HCT116 (cell line): ENCODE results near the gene MCEMP1. TPM values are rescaled to one million over a fixed set of nuclear protein-coding genes. Genes with fewer than 3 reads are reported as not detected.

Experiments used
- ATAC-seq: fragments of 200-7000 bp; cut with Tn5 transposase; 2 replicates; pipeline ENCODE4 v1.9.1; 2020; ENCODE audit warnings: mild to moderate bottlenecking, moderate library complexity
- BruUV-seq: library from RNA; stranded (reverse); fragments of 400-500 nt; replicated peaks from 2 replicates; lab custom pipeline; 2021; lab: Mats Ljungman, UMichigan
- CTCF ChIA-PET: fragments of 300-600 bp; sonication (Branson Sonifier 250); formaldehyde crosslinking; loops from one replicate; lab custom pipeline; 2021; ENCODE audit warnings: antibody characterized with exemption; lab: Charles Lee
- POLR2A ChIA-PET: fragments of 300-600, 350-600 bp; sonication (Branson Sonifier 250); formaldehyde crosslinking; loops from one replicate; lab custom pipeline; 2021; ENCODE audit warnings: antibody characterized with exemption; lab: Charles Lee
- RAD21 ChIA-PET, 2 experiments: fragments of 300-600 bp; sonication (Branson Sonifier 250); formaldehyde crosslinking; loops; one replicate each; lab custom pipeline; 2023; ENCODE audit warnings: low total read pairs in 2 of 2; ENCODE audit not compliant: uncharacterized antibody in 2 of 2, unreplicated experiment in 2 of 2, low non-redundant PET in 1 of 2; lab: Charles Lee
- DNase-seq: peaks from one replicate; pipeline ENCODE4 v3.0.0-alpha.2; 2010; ENCODE audit warnings: low read depth, low spot score
- H2AFZ ChIP-seq: fragments of 200-600 bp; shearing (Covaris generic), sonication (generic); 2 replicates; pipeline ENCODE4 v1.6.1; 2017; ENCODE audit warnings: low read depth, mixed run types, mixed read lengths, antibody characterized with exemption, low read length; ENCODE audit not compliant: poor library complexity, severe bottlenecking
- H3K27ac ChIP-seq: 2 replicates; pipeline ENCODE4 v1.5.1; 2012; ENCODE audit warnings: low read depth, low read length
- H3K27me3 ChIP-seq: fragments of 200-600 bp; sonication (generic); 2 replicates; pipeline ENCODE4 v1.6.1; 2016; ENCODE audit warnings: mixed run types, low read length, mixed read lengths; ENCODE audit not compliant: insufficient read depth
- H3K36me3 ChIP-seq, 2 experiments: fragments of 200-500 bp in 1 of 2; fragments of 200-600 bp in 1 of 2; sonication (Bioruptor generic) in 1 of 2; sonication (generic) in 1 of 2; 2 replicates each; pipeline versions ENCODE4 v1.5.1 to v1.6.1; 2014 to 2016; ENCODE audit warnings: low read length in 2 of 2, inconsistent platforms in 1 of 2, mixed read lengths in 1 of 2, mixed run types in 1 of 2; ENCODE audit not compliant: insufficient read depth in 2 of 2, control insufficient read depth in 1 of 2
- H3K4me1 ChIP-seq, 2 experiments: fragments of 200-600 bp in 1 of 2; sonication (generic) in 1 of 2; 2 replicates each; pipeline versions ENCODE4 v1.5.1 to v1.6.1; 2012 to 2017; ENCODE audit warnings: low read length in 2 of 2, inconsistent platforms in 1 of 2, mild to moderate bottlenecking in 1 of 2, mixed read lengths in 1 of 2, mixed run types in 1 of 2, moderate library complexity in 1 of 2; ENCODE audit not compliant: insufficient read depth in 2 of 2, control insufficient read depth in 1 of 2
- H3K4me2 ChIP-seq: fragments of 200-600 bp; sonication (generic); 2 replicates; pipeline ENCODE4 v1.6.1; 2017; ENCODE audit warnings: mixed run types, low read length, mixed read lengths
- H3K4me3 ChIP-seq, 2 experiments: fragments of 200-600 bp in 1 of 2; sonication (generic) in 1 of 2; replicated peaks in 1 of 2; 2 replicates each; pipeline ENCODE4 v1.5.1; 2011 to 2016; ENCODE audit warnings: low read length in 2 of 2, control low read depth in 1 of 2, low read depth in 1 of 2, mild to moderate bottlenecking in 1 of 2, mixed read lengths in 1 of 2, mixed run types in 1 of 2
- H3K79me2 ChIP-seq: fragments of 200-600 bp; sonication (generic); 2 replicates; pipeline ENCODE4 v1.6.1; 2017; ENCODE audit warnings: mild to moderate bottlenecking, mixed run types, low read length, moderate library complexity, mixed read lengths; ENCODE audit not compliant: insufficient read depth
- H3K9ac ChIP-seq: fragments of 200-600 bp; sonication (generic); 2 replicates; pipeline ENCODE4 v1.6.1; 2016; ENCODE audit warnings: low read length, mixed read lengths
- H3K9me2 ChIP-seq: fragments of 200-600 bp; sonication (generic), shearing (Covaris generic); 2 replicates; pipeline ENCODE4 v1.6.1; 2017; ENCODE audit warnings: mixed run types, mild to moderate bottlenecking, moderate library complexity; ENCODE audit not compliant: insufficient read depth
- H3K9me3 ChIP-seq, 2 experiments: fragments of 200-500 bp in 1 of 2; fragments of 200-600 bp in 1 of 2; sonication (Bioruptor generic) in 1 of 2; sonication (generic) in 1 of 2; 2 replicates each; pipeline ENCODE4 v1.6.1; 2014 to 2017; ENCODE audit warnings: low read length in 2 of 2, mixed read lengths in 2 of 2, inconsistent platforms in 1 of 2, low read depth in 1 of 2, mild to moderate bottlenecking in 1 of 2, mixed run types in 1 of 2, moderate library complexity in 1 of 2; ENCODE audit not compliant: control insufficient read depth in 1 of 2, insufficient read depth in 1 of 2
- H4K20me1 ChIP-seq: fragments of 200-600 bp; sonication (generic), shearing (Covaris generic); 2 replicates; pipeline ENCODE4 v1.6.1; 2017; ENCODE audit warnings: mixed run types, mild to moderate bottlenecking, moderate library complexity; ENCODE audit not compliant: insufficient read depth
- CBX3 ChIP-seq: IDR thresholded peaks from 2 replicates; pipeline ENCODE4 v1.6.1; 2012; ENCODE audit warnings: low read depth
- CEBPB ChIP-seq: IDR thresholded peaks from 2 replicates; pipeline ENCODE4 v1.6.1; 2012; ENCODE audit warnings: low read depth
- CTCF ChIP-seq, 3 experiments: fragments of 200-600 bp in 1 of 3; sonication (generic) in 1 of 3; IDR thresholded peaks in 2 of 3; conservative IDR thresholded peaks in 1 of 3; 2 replicates each; pipeline ENCODE4 v1.5.1; 2012 to 2017; ENCODE audit warnings: low read depth in 2 of 3, low read length in 2 of 3, antibody characterized with exemption in 1 of 3, borderline replicate concordance in 1 of 3, control low read depth in 1 of 3, mild to moderate bottlenecking in 1 of 3, mixed read lengths in 1 of 3, mixed run types in 1 of 3, moderate library complexity in 1 of 3; ENCODE audit not compliant: insufficient read depth in 1 of 3
- EGR1 ChIP-seq: IDR thresholded peaks from 2 replicates; pipeline ENCODE4 v1.6.1; 2012; ENCODE audit warnings: low read depth
- ELF1 ChIP-seq: IDR thresholded peaks from 2 replicates; pipeline ENCODE4 v1.6.1; 2012; ENCODE audit warnings: low read depth, borderline replicate concordance
- EZH2 ChIP-seq: fragments of 200-600 bp; sonication (generic); IDR thresholded peaks from 2 replicates; pipeline ENCODE4 v1.6.1; 2017; ENCODE audit warnings: antibody characterized with exemption, mixed run types
- EZH2phosphoT487 ChIP-seq: fragments of 200-600 bp; IDR thresholded peaks from 2 replicates; pipeline ENCODE4 v1.6.1; 2018; ENCODE audit warnings: antibody characterized with exemption, borderline replicate concordance
- FOSL1 ChIP-seq: IDR thresholded peaks from 2 replicates; pipeline ENCODE4 v1.6.1; 2012; ENCODE audit warnings: low read depth
- MAX ChIP-seq: IDR thresholded peaks from 2 replicates; pipeline ENCODE4 v1.6.1; 2012
- POLR2AphosphoS5 ChIP-seq: IDR thresholded peaks from 2 replicates; pipeline ENCODE4 v1.6.1; 2011; ENCODE audit warnings: mild to moderate bottlenecking, low read depth, low read length, moderate library complexity
- REST ChIP-seq: IDR thresholded peaks from 2 replicates; pipeline ENCODE4 v1.6.1; 2012; ENCODE audit warnings: low read depth
- SRF ChIP-seq: IDR thresholded peaks from 2 replicates; pipeline ENCODE4 v1.6.1; 2012; ENCODE audit warnings: low read depth
- TCF7L2 ChIP-seq: IDR thresholded peaks from 2 replicates; pipeline ENCODE4 v1.7.0; 2011; ENCODE audit warnings: borderline replicate concordance, inconsistent platforms; ENCODE audit not compliant: insufficient read depth, insufficient read length; ENCODE audit errors: extremely low read depth
- YY1 ChIP-seq: IDR thresholded peaks from 2 replicates; pipeline ENCODE4 v1.6.1; 2011; ENCODE audit warnings: low read length, low read depth, moderate library complexity, mild to moderate bottlenecking; ENCODE audit not compliant: insufficient replicate concordance; ENCODE audit errors: extremely low read depth
- ZBTB33 ChIP-seq: IDR thresholded peaks from 2 replicates; pipeline ENCODE4 v1.6.1; 2011; ENCODE audit warnings: mild to moderate bottlenecking, low read length, moderate library complexity; ENCODE audit not compliant: insufficient replicate concordance; ENCODE audit errors: extremely low read depth
- ZFX ChIP-seq: fragments of 450-650 bp; IDR thresholded peaks from 2 replicates; pipeline ENCODE4 v1.6.1; 2017
- ZNF274 ChIP-seq: fragments of 200-500 bp; sonication (Bioruptor generic); IDR thresholded peaks from 2 replicates; pipeline ENCODE4 v1.6.1; 2014; ENCODE audit warnings: mild to moderate bottlenecking, low read depth, low read length, inconsistent platforms
- intact Hi-C: fragments of 100-400 bp; cut with micrococcal nuclease; formaldehyde crosslinking; loops from 2 replicates; pipeline ENCODE4 v1.10.0; 2022
- total RNA-seq: library from RNA; stranded (reverse); gene quantifications from one replicate; pipeline ENCODE4 v1.2.1, GENCODE V29; 2021; ENCODE audit not compliant: unreplicated experiment
- TF ChIP-seq, protein P1 (sequence below): IDR thresholded peaks from 2 replicates; pipeline ENCODE4 v1.6.1; 2012

The MCEMP1 gene
- total RNA-seq, 1 experiment from 2014 or later, result not detected

GRCh38 chr19:7710616-7711015 lies 33.7 kb downstream of the MCEMP1 start:
- TF ChIP-seq MAX (no peak), ELF1 (no peak), TCF7L2 (no peak), CBX3 (no peak), EZH2phosphoT487 (no peak), EGR1 (no peak), ZNF274 (no peak), YY1 (no peak), CEBPB (no peak), ZBTB33 (no peak), POLR2AphosphoS5 (no peak), FOSL1 (no peak), SRF (no peak), EZH2 (no peak), REST (no peak), CTCF (IDR thresholded peaks at IDR 0.05 in 2 of 3, conservative IDR thresholded peaks at IDR 0.05 in 1 of 3; ENCODE audit: borderline replicate concordance in 1 of 3, insufficient read depth in 1 of 3, low read depth in 2 of 3, low read length in 2 of 3) (no peak), ZFX (no peak)
- TF ChIP-seq, protein P1, sequence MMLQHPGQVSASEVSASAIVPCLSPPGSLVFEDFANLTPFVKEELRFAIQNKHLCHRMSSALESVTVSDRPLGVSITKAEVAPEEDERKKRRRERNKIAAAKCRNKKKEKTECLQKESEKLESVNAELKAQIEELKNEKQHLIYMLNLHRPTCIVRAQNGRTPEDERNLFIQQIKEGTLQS, result no peak
- intact Hi-C loops, result no loop called here
- POLR2A ChIA-PET, result no interaction called here

More at GRCh38 chr19:7710616-7711015, 33.7 kb downstream of the MCEMP1 start:
- Histone ChIP-seq H4K20me1 (no peaks in the 10 kb centered on the region), H3K27ac (no peak overlapping the region), H3K79me2 (no peaks in the 10 kb centered on the region), H3K27me3 (no peaks in the 10 kb centered on the region), H3K4me2 (no peak overlapping the region), H2AFZ (no peak overlapping the region), H3K9me3 (no peaks in the 10 kb centered on the region), H3K9me2 (no peaks in the 10 kb centered on the region), H3K36me3 (no peaks in the 10 kb centered on the region), H3K4me1 (no peaks in the 10 kb centered on the region), H3K9ac (no peak overlapping the region), H3K4me3 (no peak overlapping the region)
- CTCF ChIA-PET, result no interaction called here
- DNase-seq (no peak), ATAC-seq (no peak)
- RAD21 ChIA-PET, result no interaction called here
- BruUV-seq, result no TSS peak
